DMS114 treated with DMSO at 0.1 percent for 48 hours (cell line): ENCODE data around the gene ETV3.
"Not testable (repeated sequence)": the region's sequence is repeated elsewhere in the genome, so short reads cannot be mapped to it uniquely, and the experiment has no call there.

Source experiments
- DNase-seq: peaks from one replicate; lab custom pipeline; 2025; ENCODE audit not compliant: unreplicated experiment; lab: John Stamatoyannopoulos, UW

Gene ETV3

GRCh38 chr1:157113631-157114030 lies 24.6 kb downstream of the ETV3 start:
- no peak for DNase-seq

GRCh38 chr1:157113106-157113505 lies 25.1 kb downstream of the ETV3 start:
- DNase-seq, result no peak

DNA sequence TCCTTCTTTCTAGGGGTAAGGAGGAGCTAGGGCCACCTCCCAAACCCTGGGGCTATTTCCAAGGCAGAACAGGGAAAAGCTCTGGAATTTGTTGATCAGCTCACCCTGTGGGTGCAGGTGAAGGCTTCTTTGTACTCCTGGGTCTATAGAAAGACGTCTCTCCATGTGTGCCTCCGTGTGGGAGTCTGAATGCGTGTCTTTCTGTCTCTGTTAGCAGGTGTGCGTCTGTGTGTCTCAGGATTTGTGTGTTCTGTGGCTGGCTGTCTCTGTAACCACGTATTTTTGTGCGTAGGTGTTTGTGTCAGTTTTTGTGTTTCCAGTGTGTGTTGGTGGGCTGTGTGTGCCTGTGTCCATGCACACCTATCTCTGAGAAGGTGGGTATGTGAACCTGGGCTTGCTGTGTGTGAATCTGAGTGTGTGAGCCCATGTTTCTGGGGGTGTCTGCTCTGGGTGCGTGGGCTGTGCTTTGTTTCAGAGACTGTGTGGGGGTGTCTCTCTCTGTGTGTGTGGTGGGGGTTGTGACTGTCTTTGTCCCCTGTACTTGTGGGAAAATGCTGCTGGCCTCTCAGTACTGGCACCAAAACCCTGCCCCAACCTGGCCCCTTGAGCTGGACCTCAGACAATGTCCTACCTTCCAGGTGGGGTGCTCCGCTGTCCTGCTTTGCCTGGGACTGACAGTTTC lies 25.9 kb downstream of the ETV3 start:
- no peak for DNase-seq

- DNase-seq, result no peak
These were observed 26.6 kb downstream of the ETV3 start for GRCh38 chr1:157111396-157112165.

GRCh38 chr1:157110686-157111085 lies 27.5 kb downstream of the ETV3 start:
- DNase-seq, result no peak

- no peak for DNase-seq
These were observed 28.2 kb downstream of the ETV3 start for GRCh38 chr1:157110003-157110402.

GRCh38 chr1:157108448-157108847 lies 29.7 kb downstream of the ETV3 start:
- DNase-seq, result no peak

DNA sequence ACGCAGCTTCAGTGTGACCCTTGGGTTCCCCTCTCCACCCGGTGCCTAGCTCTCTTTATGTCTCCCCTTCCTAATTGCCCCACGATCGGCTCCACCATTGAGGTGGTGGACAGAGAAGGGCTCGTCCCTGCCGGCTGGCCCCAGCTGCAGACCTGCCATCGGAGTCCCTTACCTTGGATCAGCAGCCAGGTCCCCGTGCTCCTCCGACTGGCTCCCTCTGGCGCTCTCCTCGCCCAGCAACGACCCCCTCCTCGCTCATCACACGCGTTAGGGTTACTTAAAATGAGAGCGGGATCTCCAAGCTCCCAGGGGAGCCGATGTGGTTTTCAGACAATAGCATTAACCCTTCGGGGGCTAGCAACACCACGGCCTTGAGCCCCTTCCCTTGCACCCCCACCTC lies 30.5 kb downstream of the ETV3 start:
- no peak for DNase-seq

DNA sequence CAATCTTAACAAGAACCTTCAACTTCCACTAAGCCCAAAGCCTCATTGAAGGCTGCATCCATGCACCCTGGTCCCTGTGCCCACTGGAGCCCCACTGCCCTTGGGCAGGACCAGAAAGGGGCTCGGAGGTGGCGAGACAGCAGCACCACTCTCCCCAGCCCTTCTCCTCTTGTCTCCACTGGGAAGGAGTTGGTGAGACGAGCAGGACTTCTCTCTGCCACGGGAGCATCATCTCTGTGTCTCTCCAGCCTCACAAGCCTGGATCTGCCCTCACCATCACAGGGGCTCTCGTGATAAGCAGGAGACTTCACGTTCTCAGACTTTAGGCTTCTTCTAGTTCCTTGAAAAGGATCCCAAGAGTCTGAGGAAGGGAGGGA lies 31.4 kb downstream of the ETV3 start:
- DNase-seq, result no peak

- DNase-seq, result no peak
These were observed 32.0 kb downstream of the ETV3 start for GRCh38 chr1:157105988-157106812.

DNA sequence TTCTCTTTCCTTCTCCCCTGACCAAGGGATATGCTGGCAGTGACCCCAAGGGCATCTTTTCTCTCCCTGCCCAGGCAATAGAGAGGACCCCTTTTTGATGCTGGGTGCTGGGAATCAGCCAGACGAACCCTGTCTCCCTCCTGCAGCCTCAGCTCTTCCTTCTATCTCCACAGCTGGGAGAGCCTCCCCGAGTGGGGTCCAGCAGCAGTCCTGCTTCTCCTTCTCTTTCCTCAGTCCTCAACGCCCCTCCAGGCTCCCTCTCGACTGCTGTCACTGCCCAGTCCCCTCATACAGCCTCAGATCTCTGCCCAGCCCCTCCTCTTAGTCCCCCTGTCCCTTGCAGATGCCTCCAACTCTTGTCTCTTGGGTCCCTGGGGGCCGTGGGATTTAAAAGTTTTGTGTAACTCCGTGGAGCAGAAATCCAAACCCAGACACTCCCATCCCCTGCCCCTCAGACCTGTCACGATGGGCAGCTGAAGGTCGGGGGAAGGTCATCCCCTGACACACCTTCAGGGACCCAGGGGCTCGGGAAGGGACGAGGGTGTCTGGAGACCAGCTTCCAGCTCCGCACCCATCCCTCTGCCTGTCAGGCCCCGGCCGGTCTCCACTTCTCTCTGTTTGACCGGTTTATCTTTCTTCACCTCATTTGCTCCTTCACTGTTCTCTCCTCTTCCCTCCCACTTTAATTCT lies 32.8 kb downstream of the ETV3 start:
- no peak for DNase-seq

DNA sequence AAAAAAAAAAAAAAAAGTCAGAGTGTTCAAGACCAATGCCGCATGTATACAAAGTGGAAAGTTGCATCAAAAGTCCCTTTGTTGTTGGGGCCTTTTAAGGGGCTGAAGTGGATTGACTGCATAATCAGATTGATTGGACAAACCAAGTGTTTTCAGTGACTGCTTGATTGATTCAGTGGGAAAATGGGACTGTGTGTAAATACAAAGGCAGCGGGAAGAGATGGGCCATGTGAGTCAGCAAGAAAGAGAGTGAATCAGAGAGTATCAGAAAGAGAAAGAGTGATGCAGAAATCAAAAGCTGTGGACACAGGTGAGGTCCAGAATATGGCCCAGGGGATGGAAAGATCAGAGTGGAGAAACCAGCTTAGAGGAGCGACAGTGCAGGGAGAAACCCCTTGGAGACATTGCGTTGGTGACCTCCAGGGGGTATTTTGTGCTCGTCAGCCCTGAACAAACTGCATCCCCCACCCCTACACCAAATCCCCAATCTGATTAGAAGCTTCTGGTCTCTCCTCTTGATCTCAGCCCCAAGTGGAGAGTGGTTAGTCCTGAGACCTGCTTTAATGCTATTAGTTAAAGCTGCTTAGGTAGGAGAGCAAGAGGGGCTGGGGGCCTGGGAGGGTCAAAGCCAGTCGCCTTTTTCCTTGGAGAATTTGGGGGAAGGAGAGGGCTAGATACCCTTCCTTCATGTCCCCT lies 33.4 kb downstream of the ETV3 start:
- no peak for DNase-seq

GRCh38 chr1:157103268-157103667 lies 34.9 kb downstream of the ETV3 start:
- DNase-seq, result no peak

DNA sequence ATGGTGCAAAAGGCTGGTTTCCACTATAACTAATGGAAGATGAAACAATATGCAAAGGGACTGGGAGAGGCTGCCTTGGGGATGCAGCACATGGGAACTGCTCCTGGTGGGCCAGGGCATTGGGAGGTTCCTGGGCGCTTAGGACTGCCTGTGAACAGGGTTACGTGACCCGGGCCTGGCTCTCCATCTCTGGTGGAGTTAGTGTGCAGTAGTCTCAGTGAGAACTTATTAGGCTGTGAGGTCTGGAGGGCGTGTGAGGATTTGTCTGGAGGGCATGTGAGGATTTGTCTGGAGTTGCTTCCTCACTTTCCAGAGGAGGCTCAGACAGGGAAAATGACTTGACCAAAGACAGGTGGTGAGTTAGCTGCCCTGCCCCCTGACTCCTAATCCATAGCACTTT lies 37.0 kb downstream of the ETV3 start:
- no peak for DNase-seq

DNA sequence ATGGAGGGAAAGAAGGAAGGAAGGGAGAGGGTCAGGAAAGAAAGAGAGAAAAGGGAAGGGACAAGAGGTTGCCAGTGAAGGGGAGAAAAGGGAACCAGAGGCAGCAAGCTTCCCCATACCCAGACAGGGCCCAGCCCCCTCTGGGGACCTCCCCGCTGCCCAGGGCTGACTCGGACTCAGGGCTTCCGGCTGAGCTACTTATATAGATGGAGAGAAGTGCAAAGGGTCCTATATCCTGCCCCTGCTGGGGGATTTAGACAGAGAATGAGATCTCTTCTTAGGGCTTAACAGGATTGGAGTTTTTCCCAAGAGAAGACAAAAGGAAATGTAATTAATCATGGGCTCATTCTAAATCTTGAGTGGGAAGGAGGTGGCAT lies 38.6 kb downstream of the ETV3 start, which contains the start of gene ETV3L:
Gene ETV3L, minus strand, starts transcription at position 176 of the 377 bp plus-strand sequence. CDS start 285 bp downstream, outside the sequence.
- DNase-seq, result no peak

- DNase-seq, result not testable (repeated sequence)
These were observed 39.1 kb downstream of the ETV3 start for GRCh38 chr1:157098987-157099632.

- no peak for DNase-seq
These were observed 39.7 kb downstream of the ETV3 start for GRCh38 chr1:157098519-157098918.

DNA sequence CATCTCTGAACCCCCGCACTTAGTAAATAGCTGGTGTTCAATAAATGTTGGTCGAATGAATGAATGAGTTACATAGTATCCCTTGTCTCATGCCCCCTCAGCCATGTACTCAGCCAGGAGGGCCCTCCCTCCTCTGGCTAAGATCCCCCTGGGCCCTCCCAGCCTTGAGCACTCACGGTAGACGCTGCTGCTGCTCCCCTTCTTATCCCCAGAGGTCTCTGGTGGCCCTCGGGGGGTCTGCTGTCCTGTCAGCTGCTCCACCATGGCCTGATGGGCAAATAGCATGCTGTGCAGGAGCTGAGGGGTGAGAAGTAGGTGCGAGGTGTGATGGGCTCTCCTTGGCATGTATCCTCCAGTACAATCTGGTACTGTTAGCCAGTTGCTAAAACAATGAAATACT lies 40.5 kb downstream of the ETV3 start:
- DNase-seq, result no peak

- no peak for DNase-seq
These were observed 41.3 kb downstream of the ETV3 start for GRCh38 chr1:157096881-157097280.

GRCh38 chr1:157095551-157095950 lies 42.6 kb downstream of the ETV3 start:
- DNase-seq, result no peak
